GM18907 (cell line): Measurements from ENCODE around the gene TBC1D4.

Experiments
- ATAC-seq: cut with Tn5 transposase; IDR thresholded peaks from one replicate; pipeline ENCODE4 v1.9.1; 2021; ENCODE audit warnings: mild to moderate bottlenecking, moderate library complexity; ENCODE audit not compliant: unreplicated experiment

The TBC1D4 gene, protein sequence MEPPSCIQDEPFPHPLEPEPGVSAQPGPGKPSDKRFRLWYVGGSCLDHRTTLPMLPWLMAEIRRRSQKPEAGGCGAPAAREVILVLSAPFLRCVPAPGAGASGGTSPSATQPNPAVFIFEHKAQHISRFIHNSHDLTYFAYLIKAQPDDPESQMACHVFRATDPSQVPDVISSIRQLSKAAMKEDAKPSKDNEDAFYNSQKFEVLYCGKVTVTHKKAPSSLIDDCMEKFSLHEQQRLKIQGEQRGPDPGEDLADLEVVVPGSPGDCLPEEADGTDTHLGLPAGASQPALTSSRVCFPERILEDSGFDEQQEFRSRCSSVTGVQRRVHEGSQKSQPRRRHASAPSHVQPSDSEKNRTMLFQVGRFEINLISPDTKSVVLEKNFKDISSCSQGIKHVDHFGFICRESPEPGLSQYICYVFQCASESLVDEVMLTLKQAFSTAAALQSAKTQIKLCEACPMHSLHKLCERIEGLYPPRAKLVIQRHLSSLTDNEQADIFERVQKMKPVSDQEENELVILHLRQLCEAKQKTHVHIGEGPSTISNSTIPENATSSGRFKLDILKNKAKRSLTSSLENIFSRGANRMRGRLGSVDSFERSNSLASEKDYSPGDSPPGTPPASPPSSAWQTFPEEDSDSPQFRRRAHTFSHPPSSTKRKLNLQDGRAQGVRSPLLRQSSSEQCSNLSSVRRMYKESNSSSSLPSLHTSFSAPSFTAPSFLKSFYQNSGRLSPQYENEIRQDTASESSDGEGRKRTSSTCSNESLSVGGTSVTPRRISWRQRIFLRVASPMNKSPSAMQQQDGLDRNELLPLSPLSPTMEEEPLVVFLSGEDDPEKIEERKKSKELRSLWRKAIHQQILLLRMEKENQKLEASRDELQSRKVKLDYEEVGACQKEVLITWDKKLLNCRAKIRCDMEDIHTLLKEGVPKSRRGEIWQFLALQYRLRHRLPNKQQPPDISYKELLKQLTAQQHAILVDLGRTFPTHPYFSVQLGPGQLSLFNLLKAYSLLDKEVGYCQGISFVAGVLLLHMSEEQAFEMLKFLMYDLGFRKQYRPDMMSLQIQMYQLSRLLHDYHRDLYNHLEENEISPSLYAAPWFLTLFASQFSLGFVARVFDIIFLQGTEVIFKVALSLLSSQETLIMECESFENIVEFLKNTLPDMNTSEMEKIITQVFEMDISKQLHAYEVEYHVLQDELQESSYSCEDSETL (N-terminal part only)

GRCh38 chr13:75482070-75482819 is at the start of gene TBC1D4:
Gene TBC1D4, minus strand, starts transcription at chr13:75482169. Its CDS starts 402 bp downstream, at chr13:75481767.
- ATAC-seq = peak; percentile 82

DNA sequence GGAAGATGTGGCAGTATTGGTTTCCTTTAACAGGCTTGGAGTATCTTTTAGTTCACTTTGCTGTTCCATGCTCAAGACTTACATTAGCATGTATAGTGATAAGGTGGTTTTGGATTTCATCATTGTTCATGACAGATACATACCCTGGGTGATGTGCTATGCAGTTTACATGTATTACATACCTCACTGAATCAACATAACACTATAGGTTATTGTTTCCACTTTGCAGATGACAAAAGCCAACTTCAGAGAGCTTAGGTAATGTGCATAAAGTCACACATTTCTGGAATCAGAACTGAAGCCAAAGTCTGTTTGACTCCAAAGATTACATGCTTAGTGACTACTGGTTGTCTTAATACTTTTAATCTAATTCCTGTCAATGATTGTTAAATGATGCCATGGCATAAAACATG is 48.6 kb upstream of the TBC1D4 start:
- ATAC-seq = peak; percentile 46

DNA sequence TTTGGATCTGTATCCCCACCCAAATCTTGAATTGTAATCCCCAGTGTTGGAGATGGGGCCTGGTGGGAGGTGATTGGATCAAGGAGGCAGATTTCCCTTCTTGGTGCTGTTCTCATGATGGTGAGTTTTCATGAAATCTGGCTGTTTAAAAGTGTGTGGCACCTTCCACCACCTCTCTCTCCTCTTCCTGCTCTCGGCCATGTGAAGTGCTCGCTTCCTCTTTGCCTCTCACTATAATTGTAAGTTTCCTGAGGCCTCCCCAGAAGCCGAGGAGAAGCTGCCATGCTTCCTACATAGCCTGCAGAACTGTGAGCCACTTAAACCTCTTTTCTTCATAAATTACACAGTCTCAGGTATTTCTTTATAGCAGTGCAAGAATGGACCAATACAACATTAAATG is 40.0 kb upstream of the TBC1D4 start:
- ATAC-seq = no peak

- ATAC-seq = no peak
Measured at GRCh38 chr13:75518439-75519088, 36.6 kb upstream of the TBC1D4 start.

DNA sequence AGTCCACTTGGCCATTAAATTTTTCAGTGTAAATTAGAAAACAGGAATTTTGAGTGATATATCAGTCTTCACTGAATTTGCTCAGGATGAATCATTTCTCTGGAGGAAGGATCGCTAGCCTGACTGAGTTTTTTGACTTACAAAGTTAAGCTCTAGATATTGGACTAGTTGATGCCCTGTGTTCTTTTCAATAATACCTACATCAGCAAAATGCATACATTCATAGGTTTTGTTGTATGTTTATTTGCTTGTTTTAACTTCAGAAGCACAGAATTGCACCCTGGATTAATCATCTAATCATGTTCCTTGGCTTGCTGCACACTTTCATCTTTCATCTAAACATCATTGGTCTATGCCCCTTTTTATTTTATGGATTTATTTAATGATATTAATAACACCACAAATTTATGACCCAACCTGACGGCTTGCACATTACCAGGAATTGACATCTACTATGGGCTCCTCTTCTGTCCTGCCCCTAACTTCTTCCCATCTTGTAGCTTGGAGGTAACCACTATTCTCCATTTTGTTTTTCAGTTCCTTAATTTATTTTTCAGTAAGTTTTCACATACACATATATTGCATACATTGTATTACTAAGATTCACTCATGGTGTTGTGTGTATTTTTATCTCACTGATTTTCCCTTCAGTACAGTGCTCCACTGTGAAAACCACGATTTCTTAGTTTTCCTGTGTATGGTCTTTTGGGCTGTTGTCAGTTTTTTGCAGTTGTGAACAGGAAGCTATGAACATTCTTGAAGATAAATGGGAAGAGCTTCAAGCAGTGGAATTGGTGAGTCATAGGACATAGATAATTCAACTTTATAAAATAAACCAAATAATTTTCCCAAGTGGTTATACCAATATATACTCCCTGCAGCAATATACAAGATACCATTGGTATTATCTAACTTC is 32.4 kb upstream of the TBC1D4 start:
- no peak for ATAC-seq

- no peak for ATAC-seq
Measured at GRCh38 chr13:75513271-75513670, 31.3 kb upstream of the TBC1D4 start.

DNA sequence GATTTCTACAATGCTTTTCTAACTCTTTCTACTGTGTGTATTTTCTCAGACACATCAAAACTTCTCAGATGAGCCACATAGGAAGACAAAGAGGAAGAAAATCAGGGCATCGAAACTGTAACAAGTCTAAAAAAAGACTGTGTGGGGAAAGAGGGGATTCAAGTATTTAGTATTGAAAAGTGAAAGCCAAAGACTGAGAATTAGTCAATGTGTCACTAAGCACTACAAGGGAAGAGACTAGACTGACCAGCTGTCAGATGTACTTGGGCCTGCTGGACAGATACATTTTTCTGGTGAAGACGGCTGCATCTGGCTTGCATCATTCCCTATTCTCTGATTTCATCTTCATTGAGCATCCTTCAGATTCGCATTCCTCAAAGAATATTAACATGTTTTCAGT is 30.3 kb upstream of the TBC1D4 start:
- ATAC-seq = peak; percentile 95

DNA sequence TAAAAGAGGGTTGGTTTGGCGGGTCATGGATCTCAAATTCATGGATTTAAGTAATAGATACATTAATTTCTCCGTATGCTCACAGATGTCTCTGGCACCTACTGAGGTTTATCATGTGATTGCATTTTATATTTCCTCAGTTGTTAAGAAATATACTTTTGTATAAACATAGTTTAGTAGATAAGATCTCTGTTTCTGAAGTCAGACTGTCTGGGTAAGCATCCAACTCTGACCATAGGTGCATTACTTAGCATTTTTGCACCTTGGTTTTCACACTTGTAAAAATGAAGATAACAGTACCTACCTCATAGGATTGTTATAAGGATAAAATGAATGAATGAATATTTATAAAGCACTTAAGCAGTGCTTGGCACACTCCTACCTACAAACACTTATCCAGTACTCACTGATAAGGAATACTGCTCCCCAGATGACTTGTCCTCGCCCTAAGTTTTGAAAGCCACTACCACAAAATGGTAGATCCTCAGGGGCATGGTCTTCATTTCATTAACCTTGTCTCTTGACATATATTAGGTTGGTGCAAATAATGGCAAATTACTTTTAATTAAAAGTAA is 29.2 kb upstream of the TBC1D4 start:
- ATAC-seq = no peak

GRCh38 chr13:75508002-75508548 is 26.1 kb upstream of the TBC1D4 start:
- no peak for ATAC-seq

DNA sequence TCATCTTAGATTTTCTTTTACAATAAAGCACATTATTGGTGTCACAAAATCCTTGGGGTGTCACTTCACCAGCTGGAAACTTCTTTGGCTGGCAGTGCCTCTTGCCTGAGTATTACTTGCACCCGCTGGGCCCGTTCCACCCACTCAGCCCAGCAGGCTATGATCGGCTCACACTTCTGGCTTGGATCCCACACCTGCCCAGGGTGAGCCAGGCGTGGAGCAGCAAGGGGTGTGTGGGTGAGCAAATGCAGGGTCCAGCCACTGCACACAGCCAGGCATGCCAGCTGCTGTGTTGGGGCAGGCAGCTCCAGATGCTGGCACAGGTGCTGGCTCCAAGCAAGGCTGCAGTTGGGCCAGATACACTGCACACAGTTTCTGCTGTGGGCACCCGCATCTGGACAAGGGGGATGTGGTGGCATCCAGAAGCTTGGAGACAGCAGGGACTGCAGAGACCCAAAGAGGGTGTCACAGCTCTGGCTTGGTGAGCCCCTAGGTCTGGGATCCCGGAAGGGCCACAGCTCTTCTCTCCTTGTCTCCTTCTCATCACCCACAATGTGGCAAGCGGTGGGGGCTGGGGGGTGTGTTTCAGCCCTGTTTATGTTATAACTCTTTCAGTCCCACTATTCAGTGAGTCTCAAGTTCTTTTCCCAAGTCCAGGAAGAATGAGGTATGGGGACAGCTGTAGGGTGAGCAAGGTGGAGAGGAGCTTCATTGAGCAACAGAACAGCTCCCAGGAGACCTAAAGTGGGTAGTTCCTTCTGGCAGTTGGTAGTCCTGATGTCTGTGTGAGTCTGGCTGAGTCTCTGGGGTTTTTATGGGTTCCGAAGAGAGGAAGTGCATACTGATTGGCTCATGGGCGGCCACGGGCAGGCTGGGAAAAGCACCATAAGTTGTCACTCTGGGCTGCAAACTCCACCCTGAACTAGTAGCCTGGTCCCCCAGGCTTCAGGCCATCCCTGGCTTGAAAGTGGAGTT is 25.3 kb upstream of the TBC1D4 start:
- ATAC-seq = peak; percentile 38

DNA sequence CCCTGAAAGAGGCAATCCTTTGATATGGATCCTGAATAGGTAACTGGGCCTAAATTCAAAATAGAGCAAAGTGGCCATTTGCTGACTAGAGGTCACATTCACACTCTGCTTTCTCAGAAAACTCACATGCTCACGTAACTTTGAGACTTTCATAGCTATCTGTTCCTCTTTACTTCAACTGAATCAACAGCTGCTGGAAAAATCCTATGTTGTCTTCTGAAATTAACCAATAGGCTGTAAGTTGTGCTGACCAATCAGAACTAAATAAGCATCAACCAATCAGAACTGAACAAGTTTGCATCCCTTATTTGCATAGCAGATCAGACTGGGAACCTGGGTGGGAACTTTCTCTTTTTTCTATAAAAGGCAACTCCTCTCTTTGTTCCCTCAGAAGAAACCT is 24.0 kb upstream of the TBC1D4 start:
- ATAC-seq = no peak

DNA sequence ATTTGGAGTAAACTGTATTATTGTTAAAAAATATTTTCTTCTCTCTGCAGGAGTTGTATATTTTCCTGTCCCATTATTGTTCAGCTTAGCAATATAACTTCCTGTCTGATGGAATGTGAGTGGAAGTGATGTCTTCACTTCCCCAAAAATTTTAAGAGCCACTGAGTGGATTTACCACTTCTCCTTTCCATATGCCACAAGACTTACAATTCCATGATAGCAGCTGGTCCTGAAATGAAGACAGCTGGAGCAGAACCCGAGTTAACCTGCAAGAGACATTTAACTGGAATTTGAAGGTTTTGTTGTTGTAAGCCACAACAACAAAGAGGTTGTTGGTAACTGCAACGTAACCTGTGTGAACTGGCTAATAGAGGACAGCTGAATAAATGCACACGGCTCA is 23.4 kb upstream of the TBC1D4 start:
- no peak for ATAC-seq

GRCh38 chr13:75495938-75496337 is 14.0 kb upstream of the TBC1D4 start:
- no peak for ATAC-seq

GRCh38 chr13:75494491-75494890 is 12.5 kb upstream of the TBC1D4 start:
- ATAC-seq = no peak

DNA sequence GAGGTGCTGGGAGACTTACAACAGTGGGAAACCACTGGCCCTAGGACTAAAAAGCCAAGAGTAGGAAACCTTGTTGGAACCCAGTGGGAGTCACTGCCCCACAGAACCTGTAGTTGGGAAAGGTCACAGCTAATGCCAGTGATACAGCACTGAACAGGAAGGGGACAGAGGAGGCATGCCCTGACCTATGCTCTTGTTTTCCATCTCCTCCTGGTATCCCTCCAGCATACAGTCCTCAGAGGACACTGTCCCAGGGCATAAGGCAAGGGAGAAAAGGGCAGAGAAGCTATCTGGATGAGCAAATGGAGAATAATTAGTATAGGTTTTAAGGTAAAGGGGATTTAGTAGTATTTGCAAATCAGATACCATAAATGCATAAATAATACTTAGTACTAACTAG is 11.2 kb upstream of the TBC1D4 start:
- ATAC-seq = no peak

DNA sequence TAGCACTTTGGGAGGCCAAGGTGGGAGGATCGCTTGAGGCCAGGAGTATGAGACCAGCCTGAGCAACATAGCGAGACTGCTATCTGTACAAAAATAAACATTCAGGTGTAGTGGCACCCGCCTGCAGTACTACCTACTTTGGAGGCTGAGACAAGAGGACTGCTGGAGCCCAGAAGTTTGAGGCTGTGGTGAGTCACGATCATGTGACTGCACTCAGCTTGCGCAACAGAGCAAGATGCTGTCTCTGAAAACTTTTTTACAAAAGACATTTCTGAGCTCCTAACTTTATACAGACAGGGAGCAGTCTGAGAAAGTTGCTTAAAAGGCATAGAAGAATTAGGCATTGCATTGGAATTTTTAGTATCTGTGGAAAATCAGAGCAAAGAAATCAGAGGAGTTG is 10.4 kb upstream of the TBC1D4 start:
- ATAC-seq = no peak

- ATAC-seq = no peak
Measured at GRCh38 chr13:75491376-75491775, 9.4 kb upstream of the TBC1D4 start.
